DOHH2 (cell line): ENCODE data around the gene USP31.

ENCODE experiments used
- H3F3A ChIP-seq: fragments of 200-600 bp; sonication (generic), shearing (Covaris generic); 2 replicates; pipeline ENCODE4 v1.6.0; 2016; ENCODE audit warnings: antibody characterized with exemption, mild to moderate bottlenecking; ENCODE audit not compliant: control insufficient read depth, insufficient read depth
- H3K27ac ChIP-seq: fragments of 200-600 bp; sonication (generic); 2 replicates; pipeline ENCODE4 v1.5.1; 2014; ENCODE audit warnings: low read depth, mild to moderate bottlenecking, low read length, moderate library complexity
- H3K27me3 ChIP-seq: fragments of 200-600 bp; sonication (generic); 2 replicates; pipeline ENCODE4 v1.6.1; 2014; ENCODE audit warnings: mild to moderate bottlenecking, low read length, mixed read lengths; ENCODE audit not compliant: control insufficient read depth
- H3K36me3 ChIP-seq: fragments of 200-600 bp; sonication (generic); 2 replicates; pipeline ENCODE4 v1.6.1; 2014; ENCODE audit warnings: mild to moderate bottlenecking, low read length, moderate library complexity, mixed read lengths; ENCODE audit not compliant: control insufficient read depth
- H3K4me1 ChIP-seq: fragments of 200-600 bp; sonication (generic); 2 replicates; pipeline ENCODE4 v1.6.1; 2014; ENCODE audit warnings: mild to moderate bottlenecking, low read length, mixed read lengths; ENCODE audit not compliant: control insufficient read depth
- H3K4me2 ChIP-seq: fragments of 200-600 bp; sonication (generic); 2 replicates; pipeline ENCODE4 v1.6.0; 2014; ENCODE audit warnings: mild to moderate bottlenecking, low read length, moderate library complexity
- H3K4me3 ChIP-seq: fragments of 200-600 bp; sonication (generic); 2 replicates; pipeline ENCODE4 v1.5.1; 2014; ENCODE audit warnings: mild to moderate bottlenecking, low read length, mixed read lengths
- H3K79me2 ChIP-seq: fragments of 200-600 bp; sonication (generic); 2 replicates; pipeline ENCODE4 v1.6.1; 2014; ENCODE audit warnings: mild to moderate bottlenecking, low read length, mixed read lengths; ENCODE audit not compliant: control insufficient read depth
- H3K9me2 ChIP-seq: fragments of 200-600 bp; sonication (generic); replicated peaks from 2 replicates; pipeline ENCODE4 v1.6.1; 2014; ENCODE audit warnings: mild to moderate bottlenecking, low read length, mixed read lengths; ENCODE audit not compliant: control insufficient read depth
- H3K9me3 ChIP-seq: fragments of 200-600 bp; sonication (generic); 2 replicates; pipeline ENCODE4 v1.6.1; 2014; ENCODE audit warnings: antibody characterized with exemption, low read length, mixed read lengths; ENCODE audit not compliant: control insufficient read depth, insufficient read depth
- H4K20me1 ChIP-seq: fragments of 200-600 bp; sonication (generic); 2 replicates; pipeline ENCODE4 v1.6.0; 2014; ENCODE audit warnings: low read depth, mild to moderate bottlenecking, antibody characterized with exemption, low read length, moderate library complexity; ENCODE audit not compliant: control insufficient read depth, insufficient read depth
- CTCF ChIP-seq: fragments of 200-600 bp; sonication (generic); IDR thresholded peaks from one replicate; pipeline ENCODE4 v1.5.1; 2014; ENCODE audit warnings: antibody characterized with exemption, mild to moderate bottlenecking, low read depth, low read length; ENCODE audit not compliant: poor library complexity, severe bottlenecking
- EZH2phosphoT487 ChIP-seq: fragments of 200-600 bp; sonication (generic); IDR thresholded peaks from 2 replicates; pipeline ENCODE4 v1.6.1; 2017; ENCODE audit warnings: borderline replicate concordance, mild to moderate bottlenecking, antibody characterized with exemption, low read length, moderate library complexity, mixed read lengths

Gene USP31

GRCh38 chr16:23110257-23110899 lies 38.9 kb downstream of the USP31 start:
- Histone ChIP-seq H3K79me2 (peaks cover 10% of the 10 kb centered on the region), H3K4me1 (no peaks in the 10 kb centered on the region), H3K27me3 (no peaks in the 10 kb centered on the region), H3K9me2 (no peaks in the 10 kb centered on the region), H4K20me1 (no peaks in the 10 kb centered on the region), H3K4me2 (no peak overlapping the region), H3K27ac (no peak overlapping the region), H3F3A (no peaks in the 10 kb centered on the region), H3K4me3 (no peak overlapping the region), H3K36me3 (peaks cover 13% of the 10 kb centered on the region), H3K9me3 (no peaks in the 10 kb centered on the region)
- TF ChIP-seq CTCF (no peak), EZH2phosphoT487 (no peak)

GRCh38 chr16:23107936-23108335 lies 41.3 kb downstream of the USP31 start:
- Histone ChIP-seq H3F3A (no peaks in the 10 kb centered on the region), H3K4me3 (no peak overlapping the region), H3K27ac (no peak overlapping the region), H3K4me1 (no peaks in the 10 kb centered on the region), H3K4me2 (no peak overlapping the region), H3K9me3 (no peaks in the 10 kb centered on the region), H4K20me1 (no peaks in the 10 kb centered on the region), H3K27me3 (no peaks in the 10 kb centered on the region), H3K9me2 (no peaks in the 10 kb centered on the region), H3K79me2 (peaks cover 8% of the 10 kb centered on the region), H3K36me3 (peaks cover 15% of the 10 kb centered on the region)
- TF ChIP-seq CTCF (no peak), EZH2phosphoT487 (no peak)

GRCh38 chr16:23107117-23107516 lies 42.1 kb downstream of the USP31 start:
- Histone ChIP-seq H3K36me3 (peaks cover 15% of the 10 kb centered on the region), H3K27ac (no peak overlapping the region), H3K4me1 (no peaks in the 10 kb centered on the region), H4K20me1 (no peaks in the 10 kb centered on the region), H3K79me2 (peaks cover 8% of the 10 kb centered on the region), H3K4me2 (no peak overlapping the region), H3K4me3 (no peak overlapping the region), H3K27me3 (no peaks in the 10 kb centered on the region), H3F3A (no peaks in the 10 kb centered on the region), H3K9me2 (no peaks in the 10 kb centered on the region), H3K9me3 (no peaks in the 10 kb centered on the region)
- no peak for TF ChIP-seq EZH2phosphoT487
- TF ChIP-seq CTCF = no peak
